ENCODE results near the gene DIAPH1. TPM values are rescaled to one million over a fixed set of nuclear protein-coding genes. Genes with fewer than 3 reads are reported as not detected.

DIAPH1 gene
- total RNA-seq, 1 experiment from 2014 or later: 142 TPM

DNA sequence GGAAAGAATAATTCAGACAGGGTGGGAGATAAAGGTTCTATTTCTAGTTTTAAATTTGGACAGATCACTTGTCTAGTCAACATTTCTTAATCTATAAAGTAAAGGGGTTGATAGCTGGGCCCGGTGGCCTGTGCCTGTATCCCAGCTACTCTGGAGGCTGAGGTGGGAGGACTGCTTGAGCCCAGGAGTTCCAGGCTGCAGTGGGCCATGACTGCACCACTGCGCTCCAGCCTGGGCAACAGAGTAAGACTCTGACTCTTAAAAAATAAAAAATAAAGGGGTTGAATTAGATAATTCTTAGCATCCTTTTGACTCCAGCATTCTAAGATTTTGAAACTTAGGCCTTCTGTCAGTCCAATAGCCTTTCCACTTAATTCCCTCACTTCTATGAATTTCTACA lies 10.8 kb downstream of the DIAPH1 start:
- no peak overlapping the region for H3K4me2 ChIP-seq (ENCODE audit: low read length)
- H3K9me2 ChIP-seq (ENCODE audit: insufficient read depth): no peaks in the 10 kb centered on the region
- RAD21 ChIA-PET (ENCODE audit: low non-redundant PET in 1 of 2, low total read pairs in 2 of 2, uncharacterized antibody in 2 of 2, unreplicated experiment in 2 of 2): no interaction called here
- no peak overlapping the region for H2AFZ ChIP-seq (ENCODE audit: low read depth, low read length, poor library complexity, severe bottlenecking)
- H4K20me1 ChIP-seq (ENCODE audit: insufficient read depth): peaks cover 6% of the 10 kb centered on the region; the same call in 1 of the 2 replicates
- POLR2A ChIA-PET: no interaction called here
- TF ChIP-seq SP1 (IDR thresholded peaks at IDR 0.05; ENCODE audit: low read depth): no peak
- TF ChIP-seq CBX3 (IDR thresholded peaks at IDR 0.05; ENCODE audit: low read depth): no peak
- no peak for TF ChIP-seq ZFX (IDR thresholded peaks at IDR 0.05)
- no peak for TF ChIP-seq JUND (IDR thresholded peaks at IDR 0.05)
- no peak for TF ChIP-seq ZNF274 (IDR thresholded peaks at IDR 0.05; ENCODE audit: low read depth, low read length)
- no peak for TF ChIP-seq FOSL1 (IDR thresholded peaks at IDR 0.05; ENCODE audit: low read depth)
- no peak for TF ChIP-seq TCF7L2 (IDR thresholded peaks at IDR 0.05; ENCODE audit: borderline replicate concordance, extremely low read depth, insufficient read depth, insufficient read length)
- TF ChIP-seq, protein P1, sequence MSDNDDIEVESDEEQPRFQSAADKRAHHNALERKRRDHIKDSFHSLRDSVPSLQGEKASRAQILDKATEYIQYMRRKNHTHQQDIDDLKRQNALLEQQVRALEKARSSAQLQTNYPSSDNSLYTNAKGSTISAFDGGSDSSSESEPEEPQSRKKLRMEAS (IDR thresholded peaks at IDR 0.05): no peak
- TF ChIP-seq EGR1 (IDR thresholded peaks at IDR 0.05; ENCODE audit: low read depth): no peak
- TF ChIP-seq ZBTB33 (IDR thresholded peaks at IDR 0.05; ENCODE audit: extremely low read depth, insufficient replicate concordance, low read length): no peak
- no peak for TF ChIP-seq YY1 (IDR thresholded peaks at IDR 0.05; ENCODE audit: extremely low read depth, insufficient replicate concordance, low read depth, low read length)
- TF ChIP-seq SRF (IDR thresholded peaks at IDR 0.05; ENCODE audit: low read depth): no peak
- no peak for TF ChIP-seq ELF1 (IDR thresholded peaks at IDR 0.05; ENCODE audit: borderline replicate concordance, low read depth)
- no peak for TF ChIP-seq POLR2A (IDR thresholded peaks at IDR 0.05; ENCODE audit: borderline replicate concordance, extremely low read depth, insufficient read depth, insufficient read length)
- TF ChIP-seq CEBPB (IDR thresholded peaks at IDR 0.05; ENCODE audit: low read depth): no peak
- no peak for TF ChIP-seq SIN3A (IDR thresholded peaks at IDR 0.05; ENCODE audit: low read depth)
- no peak for TF ChIP-seq POLR2AphosphoS5 (IDR thresholded peaks at IDR 0.05; ENCODE audit: low read depth, low read length)
- TF ChIP-seq REST (IDR thresholded peaks at IDR 0.05; ENCODE audit: low read depth): no peak
- H3K9ac ChIP-seq (ENCODE audit: low read length): no peak overlapping the region
- H3K27ac ChIP-seq (ENCODE audit: low read depth, low read length): no peak overlapping the region
- no peaks in the 10 kb centered on the region for H3K9me3 ChIP-seq (ENCODE audit: control insufficient read depth in 1 of 2, insufficient read depth in 1 of 2, low read depth in 1 of 2, low read length in 2 of 2)
- H3K27me3 ChIP-seq (ENCODE audit: insufficient read depth, low read length): no peaks in the 10 kb centered on the region
- BruUV-seq (replicated peaks): no TSS peak
- no peak overlapping the region for H3K4me3 ChIP-seq (replicated peaks in 1 of 2; ENCODE audit: low read depth in 1 of 2, low read length in 2 of 2)
- no peak for DNase-seq (ENCODE audit: low read depth, low spot score)
- ATAC-seq: no peak
- intact Hi-C loops (cut with micrococcal nuclease): no loop called here
- peaks cover 11 to 25% of the 10 kb centered on the region in 2 experiments for H3K4me1 ChIP-seq (ENCODE audit: control insufficient read depth in 1 of 2, insufficient read depth in 2 of 2, low read length in 2 of 2)
- CTCF ChIA-PET: interaction anchor here (1.3 kb wide), 1 partner anchor 11 kb away, joined by 4 read pairs; the partner anchor contains the start of gene DIAPH1
- peaks cover 98% of the 10 kb centered on the region for H3K79me2 ChIP-seq (ENCODE audit: insufficient read depth, low read length)
- H3K36me3 ChIP-seq (ENCODE audit: control insufficient read depth in 1 of 2, insufficient read depth in 2 of 2, low read length in 2 of 2): no peaks in the 10 kb centered on the region

All from HCT116 (cell line).